DOHH2 (cell line): Measurements from ENCODE around the gene KRT14.

Experiments
- H3F3A ChIP-seq: fragments of 200-600 bp; sonication (generic), shearing (Covaris generic); 2 replicates; pipeline ENCODE4 v1.6.0; 2016; ENCODE audit warnings: antibody characterized with exemption, mild to moderate bottlenecking; ENCODE audit not compliant: control insufficient read depth, insufficient read depth
- H3K27ac ChIP-seq: fragments of 200-600 bp; sonication (generic); 2 replicates; pipeline ENCODE4 v1.5.1; 2014; ENCODE audit warnings: low read depth, mild to moderate bottlenecking, low read length, moderate library complexity
- H3K27me3 ChIP-seq: fragments of 200-600 bp; sonication (generic); 2 replicates; pipeline ENCODE4 v1.6.1; 2014; ENCODE audit warnings: mild to moderate bottlenecking, low read length, mixed read lengths; ENCODE audit not compliant: control insufficient read depth
- H3K36me3 ChIP-seq: fragments of 200-600 bp; sonication (generic); 2 replicates; pipeline ENCODE4 v1.6.1; 2014; ENCODE audit warnings: mild to moderate bottlenecking, low read length, moderate library complexity, mixed read lengths; ENCODE audit not compliant: control insufficient read depth
- H3K4me1 ChIP-seq: fragments of 200-600 bp; sonication (generic); 2 replicates; pipeline ENCODE4 v1.6.1; 2014; ENCODE audit warnings: mild to moderate bottlenecking, low read length, mixed read lengths; ENCODE audit not compliant: control insufficient read depth
- H3K4me2 ChIP-seq: fragments of 200-600 bp; sonication (generic); 2 replicates; pipeline ENCODE4 v1.6.0; 2014; ENCODE audit warnings: mild to moderate bottlenecking, low read length, moderate library complexity
- H3K4me3 ChIP-seq: fragments of 200-600 bp; sonication (generic); 2 replicates; pipeline ENCODE4 v1.5.1; 2014; ENCODE audit warnings: mild to moderate bottlenecking, low read length, mixed read lengths
- H3K79me2 ChIP-seq: fragments of 200-600 bp; sonication (generic); 2 replicates; pipeline ENCODE4 v1.6.1; 2014; ENCODE audit warnings: mild to moderate bottlenecking, low read length, mixed read lengths; ENCODE audit not compliant: control insufficient read depth
- H3K9me2 ChIP-seq: fragments of 200-600 bp; sonication (generic); replicated peaks from 2 replicates; pipeline ENCODE4 v1.6.1; 2014; ENCODE audit warnings: mild to moderate bottlenecking, low read length, mixed read lengths; ENCODE audit not compliant: control insufficient read depth
- H3K9me3 ChIP-seq: fragments of 200-600 bp; sonication (generic); 2 replicates; pipeline ENCODE4 v1.6.1; 2014; ENCODE audit warnings: antibody characterized with exemption, low read length, mixed read lengths; ENCODE audit not compliant: control insufficient read depth, insufficient read depth
- H4K20me1 ChIP-seq: fragments of 200-600 bp; sonication (generic); 2 replicates; pipeline ENCODE4 v1.6.0; 2014; ENCODE audit warnings: low read depth, mild to moderate bottlenecking, antibody characterized with exemption, low read length, moderate library complexity; ENCODE audit not compliant: control insufficient read depth, insufficient read depth
- CTCF ChIP-seq: fragments of 200-600 bp; sonication (generic); IDR thresholded peaks from one replicate; pipeline ENCODE4 v1.5.1; 2014; ENCODE audit warnings: antibody characterized with exemption, mild to moderate bottlenecking, low read depth, low read length; ENCODE audit not compliant: poor library complexity, severe bottlenecking
- EZH2phosphoT487 ChIP-seq: fragments of 200-600 bp; sonication (generic); IDR thresholded peaks from 2 replicates; pipeline ENCODE4 v1.6.1; 2017; ENCODE audit warnings: borderline replicate concordance, mild to moderate bottlenecking, antibody characterized with exemption, low read length, moderate library complexity, mixed read lengths

KRT14 gene

GRCh38 chr17:41567317-41567716, 19.4 kb downstream of the KRT14 start:
- Histone ChIP-seq H3K4me2 (no peak overlapping the region), H3K36me3 (no peaks in the 10 kb centered on the region), H3K79me2 (no peaks in the 10 kb centered on the region), H3K4me3 (no peak overlapping the region), H3K4me1 (peaks cover 5% of the 10 kb centered on the region; the same call in 1 of the 2 replicates), H3K27me3 (peaks cover 16% of the 10 kb centered on the region; the same call in 1 of the 2 replicates), H3K9me2 (no peaks in the 10 kb centered on the region), H3F3A (no peaks in the 10 kb centered on the region), H3K9me3 (no peaks in the 10 kb centered on the region), H3K27ac (no peak overlapping the region), H4K20me1 (no peaks in the 10 kb centered on the region)
- TF ChIP-seq CTCF (no peak), EZH2phosphoT487 (no peak)

GRCh38 chr17:41565338-41565737, 21.4 kb downstream of the KRT14 start:
- TF ChIP-seq CTCF (no peak), EZH2phosphoT487 (no peak)
- Histone ChIP-seq H3K79me2 (no peaks in the 10 kb centered on the region), H3K36me3 (no peaks in the 10 kb centered on the region), H3K27me3 (peaks cover 16% of the 10 kb centered on the region; the same call in 1 of the 2 replicates), H3F3A (no peaks in the 10 kb centered on the region), H3K9me3 (no peaks in the 10 kb centered on the region), H3K4me2 (no peak overlapping the region), H3K4me1 (peaks cover 5% of the 10 kb centered on the region; the same call in 1 of the 2 replicates), H3K9me2 (no peaks in the 10 kb centered on the region), H3K4me3 (no peak overlapping the region), H4K20me1 (no peaks in the 10 kb centered on the region), H3K27ac (no peak overlapping the region)

- TF ChIP-seq CTCF (no peak), EZH2phosphoT487 (no peak)
- Histone ChIP-seq H3K79me2 (no peaks in the 10 kb centered on the region), H3K4me1 (peaks cover 5% of the 10 kb centered on the region; the same call in 1 of the 2 replicates), H3K36me3 (no peaks in the 10 kb centered on the region), H3K27me3 (peaks cover 22% of the 10 kb centered on the region; the same call in 1 of the 2 replicates), H3K4me3 (no peak overlapping the region), H3K27ac (no peak overlapping the region), H3K4me2 (no peak overlapping the region), H3K9me3 (no peaks in the 10 kb centered on the region), H4K20me1 (no peaks in the 10 kb centered on the region), H3K9me2 (no peaks in the 10 kb centered on the region), H3F3A (no peaks in the 10 kb centered on the region)
These were observed 23.0 kb downstream of the KRT14 start for GRCh38 chr17:41563607-41564170.
